ENCODE measurements around the gene ADGRB3. TPM values are rescaled to one million over a fixed set of nuclear protein-coding genes. Genes with fewer than 3 reads are reported as not detected.
"Not testable (repeated sequence)": the region's sequence is repeated elsewhere in the genome, so short reads cannot be mapped to it uniquely, and the experiment has no call there.

ADGRB3 gene
- total RNA-seq, 3 donors from 2014 or later = 0.43 to 7.8 (median 0.72) TPM

DNA sequence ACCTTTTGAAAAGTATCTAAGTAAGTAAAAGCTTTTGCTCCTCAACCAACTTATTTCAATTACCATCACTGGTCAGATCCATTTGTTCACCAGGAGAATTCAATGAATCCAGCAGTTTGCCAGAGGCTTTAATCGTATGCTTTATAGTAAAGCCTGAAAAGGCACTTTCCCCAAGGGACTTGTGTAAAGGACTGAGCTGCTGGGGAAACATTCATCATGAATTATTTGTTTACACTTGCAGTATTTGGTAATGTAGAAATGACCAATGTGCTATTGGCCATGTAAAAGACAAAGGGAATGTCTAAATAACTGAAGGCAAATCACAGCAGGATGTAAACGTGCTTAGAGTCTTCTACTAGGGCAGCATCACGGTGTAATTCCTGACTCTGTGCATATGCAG, 471.4 kb downstream of the ADGRB3 start:
- H3K36me3 ChIP-seq (ENCODE audit: low read depth) = no peaks in the 10 kb centered on the region
- no peak for ATAC-seq
- no peaks in the 10 kb centered on the region for H3K4me1 ChIP-seq (ENCODE audit: low read depth)
- TF ChIP-seq, protein P1, sequence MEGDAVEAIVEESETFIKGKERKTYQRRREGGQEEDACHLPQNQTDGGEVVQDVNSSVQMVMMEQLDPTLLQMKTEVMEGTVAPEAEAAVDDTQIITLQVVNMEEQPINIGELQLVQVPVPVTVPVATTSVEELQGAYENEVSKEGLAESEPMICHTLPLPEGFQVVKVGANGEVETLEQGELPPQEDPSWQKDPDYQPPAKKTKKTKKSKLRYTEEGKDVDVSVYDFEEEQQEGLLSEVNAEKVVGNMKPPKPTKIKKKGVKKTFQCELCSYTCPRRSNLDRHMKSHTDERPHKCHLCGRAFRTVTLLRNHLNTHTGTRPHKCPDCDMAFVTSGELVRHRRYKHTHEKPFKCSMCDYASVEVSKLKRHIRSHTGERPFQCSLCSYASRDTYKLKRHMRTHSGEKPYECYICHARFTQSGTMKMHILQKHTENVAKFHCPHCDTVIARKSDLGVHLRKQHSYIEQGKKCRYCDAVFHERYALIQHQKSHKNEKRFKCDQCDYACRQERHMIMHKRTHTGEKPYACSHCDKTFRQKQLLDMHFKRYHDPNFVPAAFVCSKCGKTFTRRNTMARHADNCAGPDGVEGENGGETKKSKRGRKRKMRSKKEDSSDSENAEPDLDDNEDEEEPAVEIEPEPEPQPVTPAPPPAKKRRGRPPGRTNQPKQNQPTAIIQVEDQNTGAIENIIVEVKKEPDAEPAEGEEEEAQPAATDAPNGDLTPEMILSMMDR (IDR thresholded peaks at IDR 0.05) = no peak
- H3K9me3 ChIP-seq = no peaks in the 10 kb centered on the region
- DNase-seq = no peak
- intact Hi-C loops (cut with DNase I, micrococcal nuclease) = no loop called here
- H3K4me3 ChIP-seq = no peak overlapping the region

DNA sequence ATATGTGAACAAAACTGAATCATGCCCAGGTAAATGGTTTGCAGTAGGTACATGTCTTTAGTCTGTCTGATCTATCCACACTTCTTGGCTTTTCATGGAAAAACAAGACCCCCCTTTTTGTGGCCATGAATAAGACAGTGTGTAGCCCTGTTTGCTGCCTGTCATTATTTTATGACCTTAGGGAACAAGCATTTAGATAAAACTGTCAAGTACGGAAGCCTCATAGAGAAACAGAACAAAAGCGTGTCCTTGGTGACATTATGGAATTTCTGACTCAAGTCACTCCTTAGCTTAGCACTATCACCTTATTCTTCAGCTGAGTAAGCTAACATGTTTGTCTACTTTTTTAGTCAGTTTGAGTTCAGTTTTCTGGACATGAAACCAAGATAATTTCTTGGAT, 476.2 kb downstream of the ADGRB3 start:
- Histone ChIP-seq H3K9me3 (no peaks in the 10 kb centered on the region), H3K4me3 (no peak overlapping the region), H3K4me1 (ENCODE audit: low read depth) (no peaks in the 10 kb centered on the region), H3K36me3 (ENCODE audit: low read depth) (no peaks in the 10 kb centered on the region)
- DNase-seq = no peak
- TF ChIP-seq, protein P1 (IDR thresholded peaks at IDR 0.05) = no peak
- no peak for ATAC-seq
- intact Hi-C loops (cut with DNase I, micrococcal nuclease) = no loop called here

DNA sequence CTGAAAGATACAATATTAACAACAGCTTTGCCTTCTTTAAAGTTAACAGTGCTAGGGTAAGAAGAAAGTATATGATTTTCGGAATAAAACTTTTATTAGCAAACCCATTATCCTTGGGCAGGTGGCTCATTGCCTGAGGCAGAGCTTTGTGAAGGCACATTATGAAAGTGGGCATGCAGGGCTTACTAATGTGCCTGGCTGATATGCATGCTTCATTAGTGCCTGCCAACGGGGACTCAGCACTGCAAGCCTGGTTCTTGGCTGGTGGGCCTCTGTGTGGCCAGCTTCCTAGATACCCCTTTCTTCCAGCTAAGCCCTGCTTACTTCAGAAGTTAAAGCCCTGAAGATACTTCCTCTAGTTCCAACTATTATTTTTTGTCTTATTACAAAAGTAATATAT, 481.6 kb downstream of the ADGRB3 start:
- TF ChIP-seq, protein P1 (IDR thresholded peaks at IDR 0.05) = no peak
- intact Hi-C loops (cut with DNase I, micrococcal nuclease) = no loop called here
- H3K4me3 ChIP-seq = no peak overlapping the region
- H3K4me1 ChIP-seq (ENCODE audit: low read depth) = no peaks in the 10 kb centered on the region
- no peaks in the 10 kb centered on the region for H3K9me3 ChIP-seq
- DNase-seq (no peak), ATAC-seq (no peak)
- no peaks in the 10 kb centered on the region for H3K36me3 ChIP-seq (ENCODE audit: low read depth)

DNA sequence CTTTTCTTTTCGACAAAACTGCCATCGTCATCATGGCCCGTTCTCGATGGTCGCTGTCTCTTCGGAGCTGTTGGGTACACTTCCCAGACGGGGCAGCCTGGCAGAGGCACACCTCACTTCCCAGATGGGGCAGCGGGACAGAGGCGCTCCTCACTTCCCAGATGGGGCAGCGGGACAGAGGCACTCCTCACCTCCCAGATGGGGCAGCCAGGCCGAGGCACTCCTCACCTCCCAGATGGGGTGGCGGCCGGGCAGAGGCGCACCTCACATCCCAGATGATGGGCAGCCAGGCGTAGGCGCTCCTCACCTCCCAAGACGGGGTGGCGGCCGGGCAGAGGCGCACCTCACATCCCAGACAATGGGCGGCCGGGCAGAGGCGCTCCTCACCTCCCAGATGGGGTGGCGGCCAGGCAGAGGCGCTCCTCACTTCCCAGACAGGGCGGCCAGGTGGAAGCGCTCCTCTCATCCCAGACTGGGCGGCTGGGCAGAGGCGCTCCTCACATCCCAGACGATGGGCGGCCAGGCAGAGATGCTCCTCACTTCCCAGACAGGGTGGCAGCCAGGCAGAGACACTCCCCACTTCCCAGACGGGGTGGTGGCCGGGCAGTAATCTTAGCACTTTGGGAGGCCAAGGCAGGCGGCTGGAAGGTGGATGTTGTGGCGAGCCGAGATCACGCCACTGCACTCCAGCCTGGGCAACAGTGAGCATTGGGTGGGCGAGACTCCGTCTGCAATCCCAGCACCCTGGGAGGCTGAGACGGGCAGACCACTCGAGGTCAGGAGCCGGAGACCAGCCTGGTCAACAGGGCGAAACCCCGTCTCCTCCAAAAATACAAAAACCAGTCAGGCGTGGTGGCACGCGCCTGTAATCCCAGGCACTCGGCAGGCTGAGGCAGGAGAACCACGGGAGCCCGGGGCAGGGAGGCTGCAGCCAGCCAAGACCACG, 486.7 kb downstream of the ADGRB3 start:
- H3K9me3 ChIP-seq; H3K36me3 ChIP-seq (ENCODE audit: low read depth); intact Hi-C loops (cut with DNase I, micrococcal nuclease); H3K4me1 ChIP-seq (ENCODE audit: low read depth); ATAC-seq; H3K4me3 ChIP-seq: not testable (repeated sequence)
- peak in 1 of 3 donors; percentile 36 for DNase-seq

DNA sequence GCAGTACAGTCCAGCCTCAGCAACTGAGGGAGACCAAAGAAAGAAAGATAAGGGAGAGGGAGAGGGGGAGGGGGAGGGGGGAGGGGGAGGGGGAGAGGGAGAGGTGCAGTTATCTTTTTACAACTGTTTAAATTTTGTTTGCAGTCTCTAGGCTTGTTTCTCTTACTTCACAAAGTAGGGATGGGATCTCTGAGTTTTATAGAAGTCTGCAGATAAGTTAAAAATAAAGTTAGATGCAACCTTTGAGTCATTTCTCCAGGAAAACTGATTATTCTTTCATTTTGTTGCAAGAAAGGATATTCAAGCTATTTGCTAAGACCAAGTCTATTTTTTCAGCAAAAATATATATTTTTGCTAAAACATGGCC, 487.3 kb downstream of the ADGRB3 start:
- DNase-seq = no peak
- no peak for ATAC-seq
- intact Hi-C loops (cut with DNase I, micrococcal nuclease) = no loop called here
- Histone ChIP-seq H3K36me3 (ENCODE audit: low read depth) (no peaks in the 10 kb centered on the region), H3K4me1 (ENCODE audit: low read depth) (no peaks in the 10 kb centered on the region), H3K4me3 (no peak overlapping the region), H3K9me3 (no peaks in the 10 kb centered on the region)
- TF ChIP-seq, protein P1 (IDR thresholded peaks at IDR 0.05) = no peak

DNA sequence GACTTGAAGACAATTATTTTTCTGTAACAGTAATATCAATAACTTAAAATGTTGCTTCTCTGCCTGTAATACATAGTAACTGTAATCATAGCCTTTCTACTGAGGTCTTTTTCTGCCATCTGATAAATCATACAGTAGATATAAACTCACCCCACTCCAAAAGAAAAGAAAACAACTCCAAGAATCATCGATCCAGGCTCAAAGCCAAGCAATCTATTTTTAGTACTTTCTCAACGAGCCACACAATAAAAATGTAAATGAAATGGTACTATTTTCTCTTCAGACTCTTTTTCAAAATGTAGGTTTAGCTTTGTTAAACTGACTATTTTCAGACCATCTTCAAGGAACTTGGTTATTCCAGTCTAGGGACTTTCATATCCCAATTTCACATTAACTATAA, 493.3 kb downstream of the ADGRB3 start:
- peaks cover 3% of the 10 kb centered on the region for H3K9me3 ChIP-seq
- H3K4me1 ChIP-seq (ENCODE audit: low read depth) = no peaks in the 10 kb centered on the region
- H3K4me3 ChIP-seq = no peak overlapping the region
- DNase-seq (no peak), ATAC-seq (no peak)
- intact Hi-C loops (cut with DNase I, micrococcal nuclease) = no loop called here
- H3K36me3 ChIP-seq (ENCODE audit: low read depth) = no peaks in the 10 kb centered on the region
- TF ChIP-seq, protein P1 (IDR thresholded peaks at IDR 0.05) = no peak

Data from mucosa of descending colon (tissue), 3 donors.